ENCODE measurements around the gene PTPN13.

GRCh38 chr4:86848732-86849619 is 254.9 kb downstream of the PTPN13 start, which contains the start of gene SLC10A6:
- TF ChIP-seq GATA2 (IDR thresholded peaks at IDR 0.05; ENCODE audit: low read depth, low read length) (no peak), GATA3 (IDR thresholded peaks at IDR 0.05; ENCODE audit: low read depth, low read length) (no peak)

Data from SH-SY5Y (cell line).